ENCODE data around the gene CD40LG.

DNA sequence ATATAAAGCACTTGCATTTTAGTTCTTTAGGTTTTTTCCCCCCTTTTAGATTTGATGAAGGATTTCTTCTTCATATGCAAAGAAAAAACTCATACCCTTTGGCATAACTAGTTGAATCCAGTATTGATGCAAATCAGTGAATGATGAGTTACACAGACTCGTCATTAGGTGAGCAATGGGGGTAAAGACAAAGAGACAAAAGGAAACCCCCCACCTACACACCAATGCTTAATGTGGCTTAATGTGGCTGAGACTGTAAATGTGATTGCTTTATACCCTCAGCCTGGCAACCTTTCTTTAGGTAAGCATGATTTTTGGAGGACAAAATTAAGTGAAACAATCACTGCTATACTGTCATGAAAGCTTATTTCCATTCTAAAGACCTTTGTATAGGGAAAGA is 39.5 kb downstream of the CD40LG start:
- no peak for TF ChIP-seq EP300 (IDR thresholded peaks at IDR 0.05)
- no peak for TF ChIP-seq POLR2A (IDR thresholded peaks at IDR 0.05)
- TF ChIP-seq, protein P1, sequence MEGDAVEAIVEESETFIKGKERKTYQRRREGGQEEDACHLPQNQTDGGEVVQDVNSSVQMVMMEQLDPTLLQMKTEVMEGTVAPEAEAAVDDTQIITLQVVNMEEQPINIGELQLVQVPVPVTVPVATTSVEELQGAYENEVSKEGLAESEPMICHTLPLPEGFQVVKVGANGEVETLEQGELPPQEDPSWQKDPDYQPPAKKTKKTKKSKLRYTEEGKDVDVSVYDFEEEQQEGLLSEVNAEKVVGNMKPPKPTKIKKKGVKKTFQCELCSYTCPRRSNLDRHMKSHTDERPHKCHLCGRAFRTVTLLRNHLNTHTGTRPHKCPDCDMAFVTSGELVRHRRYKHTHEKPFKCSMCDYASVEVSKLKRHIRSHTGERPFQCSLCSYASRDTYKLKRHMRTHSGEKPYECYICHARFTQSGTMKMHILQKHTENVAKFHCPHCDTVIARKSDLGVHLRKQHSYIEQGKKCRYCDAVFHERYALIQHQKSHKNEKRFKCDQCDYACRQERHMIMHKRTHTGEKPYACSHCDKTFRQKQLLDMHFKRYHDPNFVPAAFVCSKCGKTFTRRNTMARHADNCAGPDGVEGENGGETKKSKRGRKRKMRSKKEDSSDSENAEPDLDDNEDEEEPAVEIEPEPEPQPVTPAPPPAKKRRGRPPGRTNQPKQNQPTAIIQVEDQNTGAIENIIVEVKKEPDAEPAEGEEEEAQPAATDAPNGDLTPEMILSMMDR (IDR thresholded peaks at IDR 0.05): no peak
- no peak for TF ChIP-seq POLR2AphosphoS5 (IDR thresholded peaks at IDR 0.05)

Measured in gastroesophageal sphincter (tissue), 3 donors.